Vagina (tissue), 2 donors: ENCODE data around the gene KIF21A. TPM values are rescaled to one million over a fixed set of nuclear protein-coding genes. Genes with fewer than 3 reads are reported as not detected.

Experiments used
- DNase-seq, 2 donors: peaks; one replicate each; pipeline ENCODE4 v3.0.0-alpha.2; 2017; ENCODE audit errors: extremely low spot score in 2 of 2
- H3K27ac ChIP-seq: fragments of 200-600 bp; sonication (generic); one replicate; pipeline ENCODE4 v1.5.1; 2019
- H3K27me3 ChIP-seq: fragments of 200-600 bp; sonication (generic); one replicate; pipeline ENCODE4 v1.5.1; 2019
- H3K36me3 ChIP-seq, 2 donors: fragments of 200-600 bp; sonication (generic); one replicate each; pipeline ENCODE4 v1.5.1; 2017 to 2019
- H3K4me1 ChIP-seq: fragments of 200-600 bp; sonication (generic); one replicate; pipeline ENCODE4 v1.5.1; 2019
- H3K4me3 ChIP-seq, 2 donors: fragments of 200-600 bp; sonication (generic); 1 replicate in 1 of 2; 2 replicates in 1 of 2; pipeline ENCODE4 v1.5.1; 2016 to 2019
- H3K9me3 ChIP-seq: fragments of 200-600 bp; sonication (generic); one replicate; pipeline ENCODE4 v1.5.1; 2019
- POLR2A ChIP-seq, 2 donors: fragments of 450-650 bp; IDR thresholded peaks; one replicate each; pipeline ENCODE4 v1.6.1; 2017; ENCODE audit warnings: antibody characterized with exemption in 2 of 2, mild to moderate bottlenecking in 2 of 2, moderate library complexity in 2 of 2
- POLR2AphosphoS5 ChIP-seq, 2 donors: sonication (generic); formaldehyde crosslinking; IDR thresholded peaks; one replicate each; pipeline ENCODE4 v1.9.0; 2017; ENCODE audit warnings: antibody characterized with exemption in 2 of 2, mild to moderate bottlenecking in 2 of 2, low read depth in 1 of 2; ENCODE audit not compliant: insufficient read depth in 1 of 2
- intact Hi-C: fragments of 100-400 bp; cut with DNase I; formaldehyde crosslinking; loops from one replicate; pipeline ENCODE4 v1.15.1; 2023
- total RNA-seq: library from RNA; depleted of rRNA; stranded (reverse); fragments of >200 nt; gene quantifications from one replicate; pipeline ENCODE4 v1.2.3, GENCODE V29; 2016
- TF ChIP-seq, protein P1 (sequence below), 3 experiments: fragments of 450-650 bp in 2 of 3; fragments of 200-600 bp in 1 of 3; sonication (generic) in 1 of 3; IDR thresholded peaks; one replicate each; pipeline ENCODE4 v1.5.1; 2017 to 2019; ENCODE audit warnings: antibody characterized with exemption in 3 of 3, mild to moderate bottlenecking in 2 of 3, moderate library complexity in 2 of 3

Gene KIF21A
- total RNA-seq, 1 donor from 2014 or later: 26.3 TPM

DNA sequence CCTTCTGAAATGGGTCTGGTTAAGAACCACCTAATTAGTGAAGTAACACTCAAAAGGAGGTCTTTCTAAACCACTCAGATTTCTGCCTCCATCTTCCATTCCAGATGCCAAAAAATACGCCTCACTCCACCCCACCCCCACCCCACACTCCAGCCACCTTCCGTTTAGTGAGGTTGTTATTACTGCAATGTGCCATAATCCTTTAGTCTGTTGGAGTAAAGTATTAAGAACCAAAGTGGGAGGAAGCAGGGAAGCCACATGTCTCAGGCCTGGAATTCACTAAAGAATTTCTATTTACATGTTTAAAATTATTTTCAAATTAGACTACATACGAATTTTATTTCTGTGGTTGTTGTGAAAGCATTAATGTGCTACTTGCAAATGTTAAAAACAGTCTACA is 7.4 kb downstream of the KIF21A start:
- intact Hi-C loops: no loop called here
- no peaks in the 10 kb centered on the region for H3K27me3 ChIP-seq
- no peak overlapping the region for H3K27ac ChIP-seq
- TF ChIP-seq POLR2AphosphoS5 (IDR thresholded peaks at IDR 0.05; ENCODE audit: insufficient read depth in 1 of 2, low read depth in 1 of 2) (no peak), POLR2A (IDR thresholded peaks at IDR 0.05) (no peak)
- TF ChIP-seq, protein P1, sequence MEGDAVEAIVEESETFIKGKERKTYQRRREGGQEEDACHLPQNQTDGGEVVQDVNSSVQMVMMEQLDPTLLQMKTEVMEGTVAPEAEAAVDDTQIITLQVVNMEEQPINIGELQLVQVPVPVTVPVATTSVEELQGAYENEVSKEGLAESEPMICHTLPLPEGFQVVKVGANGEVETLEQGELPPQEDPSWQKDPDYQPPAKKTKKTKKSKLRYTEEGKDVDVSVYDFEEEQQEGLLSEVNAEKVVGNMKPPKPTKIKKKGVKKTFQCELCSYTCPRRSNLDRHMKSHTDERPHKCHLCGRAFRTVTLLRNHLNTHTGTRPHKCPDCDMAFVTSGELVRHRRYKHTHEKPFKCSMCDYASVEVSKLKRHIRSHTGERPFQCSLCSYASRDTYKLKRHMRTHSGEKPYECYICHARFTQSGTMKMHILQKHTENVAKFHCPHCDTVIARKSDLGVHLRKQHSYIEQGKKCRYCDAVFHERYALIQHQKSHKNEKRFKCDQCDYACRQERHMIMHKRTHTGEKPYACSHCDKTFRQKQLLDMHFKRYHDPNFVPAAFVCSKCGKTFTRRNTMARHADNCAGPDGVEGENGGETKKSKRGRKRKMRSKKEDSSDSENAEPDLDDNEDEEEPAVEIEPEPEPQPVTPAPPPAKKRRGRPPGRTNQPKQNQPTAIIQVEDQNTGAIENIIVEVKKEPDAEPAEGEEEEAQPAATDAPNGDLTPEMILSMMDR (IDR thresholded peaks at IDR 0.05): no peak
- DNase-seq: no peak
- no peak overlapping the region for H3K4me3 ChIP-seq
- no peaks in the 10 kb centered on the region for H3K36me3 ChIP-seq
- H3K4me1 ChIP-seq: no peaks in the 10 kb centered on the region
- H3K9me3 ChIP-seq: no peaks in the 10 kb centered on the region

DNA sequence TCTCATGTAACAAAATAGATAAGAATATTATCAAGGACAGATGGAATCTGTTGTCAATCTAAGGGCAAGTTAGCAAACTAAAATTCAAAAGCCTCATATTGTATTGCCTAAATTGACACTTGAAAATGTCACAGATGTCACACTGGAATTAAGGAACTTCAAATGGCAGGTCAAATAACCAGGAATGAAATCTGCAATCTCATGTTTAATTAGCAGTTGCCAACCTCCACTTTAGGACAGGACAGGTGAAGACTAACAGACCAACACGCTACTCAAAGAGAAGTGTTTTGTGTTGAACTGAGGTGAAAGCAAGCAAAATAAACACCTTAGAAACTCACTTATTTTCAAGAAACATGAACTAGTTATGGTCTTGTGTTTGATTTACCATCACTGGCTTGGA is 11.1 kb downstream of the KIF21A start:
- TF ChIP-seq POLR2AphosphoS5 (IDR thresholded peaks at IDR 0.05; ENCODE audit: insufficient read depth in 1 of 2, low read depth in 1 of 2): no peak
- TF ChIP-seq, protein P1 (IDR thresholded peaks at IDR 0.05): no peak
- intact Hi-C loops: no loop called here

DNA sequence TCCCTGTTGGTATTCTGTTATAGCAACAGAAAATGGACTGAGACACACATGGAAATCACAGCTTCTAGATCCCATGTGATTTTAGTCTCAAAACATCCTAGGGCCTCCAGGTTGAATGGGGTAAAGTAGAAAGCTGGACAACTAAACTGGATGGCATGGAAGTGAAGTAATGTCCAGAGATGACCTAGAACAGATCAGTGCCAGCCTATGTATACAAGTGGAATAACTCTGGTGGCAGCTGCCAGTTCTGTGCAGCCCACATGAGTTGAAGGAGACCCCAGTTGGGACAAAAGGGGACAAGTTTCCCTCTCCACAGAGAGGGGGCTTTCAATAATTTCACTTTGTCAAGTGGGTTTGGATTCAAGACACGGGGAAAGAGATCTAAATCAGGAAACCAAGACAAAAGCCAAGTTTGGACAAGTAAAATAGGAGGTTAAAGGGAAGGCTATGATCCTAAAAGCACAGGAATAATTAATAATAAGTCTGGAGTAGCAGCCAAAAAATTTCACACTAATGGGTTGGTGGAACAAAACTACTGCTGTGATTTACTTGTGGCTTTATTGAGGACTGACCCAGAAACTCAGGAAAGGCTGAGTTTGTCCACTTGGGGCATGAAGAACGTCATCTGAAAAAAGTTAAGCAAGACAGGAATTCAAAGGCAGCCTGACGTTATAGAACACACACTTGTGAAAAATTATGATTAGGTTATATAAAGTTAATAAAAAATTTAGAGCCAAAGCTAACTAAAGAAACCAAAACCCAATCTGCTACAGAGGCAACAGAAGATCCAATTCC is 11.7 kb downstream of the KIF21A start:
- Histone ChIP-seq H3K36me3 (no peaks in the 10 kb centered on the region), H3K4me3 (no peak overlapping the region), H3K9me3 (no peaks in the 10 kb centered on the region), H3K27ac (no peak overlapping the region), H3K27me3 (no peaks in the 10 kb centered on the region), H3K4me1 (peaks cover 11% of the 10 kb centered on the region)
- intact Hi-C loops: no loop called here
- no peak for DNase-seq
- no peak for TF ChIP-seq POLR2A (IDR thresholded peaks at IDR 0.05)
- TF ChIP-seq, protein P1 (IDR thresholded peaks at IDR 0.05): no peak
- no peak for TF ChIP-seq POLR2AphosphoS5 (IDR thresholded peaks at IDR 0.05; ENCODE audit: insufficient read depth in 1 of 2, low read depth in 1 of 2)

More for the DNA sequence above, 11.1 kb downstream of the KIF21A start:
- Histone ChIP-seq H3K4me1 (peaks cover 11% of the 10 kb centered on the region), H3K36me3 (no peaks in the 10 kb centered on the region), H3K9me3 (no peaks in the 10 kb centered on the region), H3K4me3 (no peak overlapping the region), H3K27ac (no peak overlapping the region), H3K27me3 (no peaks in the 10 kb centered on the region)
- DNase-seq: no peak

DNA sequence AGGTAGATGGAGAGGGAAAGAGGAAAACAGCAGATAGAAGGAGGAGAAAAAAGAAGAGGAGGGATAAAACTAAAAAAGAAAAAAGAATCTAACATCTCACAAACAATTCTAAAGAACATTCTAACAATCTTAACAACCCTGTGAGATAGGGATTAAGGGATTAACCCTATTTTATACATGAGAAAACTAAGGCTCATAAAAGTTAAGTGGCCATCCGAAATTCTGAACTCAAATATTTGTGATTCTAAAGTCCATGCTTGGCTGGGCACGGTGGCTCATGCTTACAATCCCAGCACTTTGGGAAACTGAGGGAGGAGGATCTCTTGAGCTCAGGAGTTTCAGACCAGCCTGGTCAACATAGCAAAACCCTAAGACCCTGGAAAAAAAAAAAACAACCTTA is 13.1 kb downstream of the KIF21A start:
- TF ChIP-seq POLR2A (IDR thresholded peaks at IDR 0.05) (no peak), POLR2AphosphoS5 (IDR thresholded peaks at IDR 0.05; ENCODE audit: insufficient read depth in 1 of 2, low read depth in 1 of 2) (no peak)
- TF ChIP-seq, protein P1 (IDR thresholded peaks at IDR 0.05): no peak
- H3K9me3 ChIP-seq: no peaks in the 10 kb centered on the region
- intact Hi-C loops: no loop called here
- DNase-seq: no peak
- no peak overlapping the region for H3K4me3 ChIP-seq
- no peaks in the 10 kb centered on the region for H3K27me3 ChIP-seq
- H3K36me3 ChIP-seq: no peaks in the 10 kb centered on the region
- no peak overlapping the region for H3K27ac ChIP-seq
- H3K4me1 ChIP-seq: peaks cover 11% of the 10 kb centered on the region

DNA sequence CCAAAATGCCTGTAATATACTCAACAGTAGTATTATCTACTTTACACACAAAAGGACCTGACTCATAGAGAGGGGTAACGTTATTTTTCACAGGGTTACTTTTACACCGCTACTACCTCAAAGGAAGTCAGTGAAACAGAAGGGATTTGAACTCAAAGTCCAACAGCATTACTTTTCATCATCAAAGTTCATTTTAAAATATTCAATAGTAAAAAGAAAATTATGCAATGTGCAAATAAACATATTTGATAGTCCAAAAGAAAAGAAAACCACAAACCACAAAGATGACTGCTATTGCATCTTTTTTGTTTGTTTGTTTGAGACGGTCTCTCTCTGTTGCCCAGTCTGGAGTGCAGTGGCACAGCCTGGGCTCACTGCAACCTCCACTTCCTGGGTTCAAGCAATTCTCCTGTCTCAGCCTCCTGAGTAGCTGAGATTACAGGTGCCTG is 15.5 kb downstream of the KIF21A start:
- DNase-seq: no peak
- intact Hi-C loops: no loop called here
- no peak overlapping the region for H3K27ac ChIP-seq
- H3K27me3 ChIP-seq: no peaks in the 10 kb centered on the region
- H3K4me1 ChIP-seq: peaks cover 11% of the 10 kb centered on the region
- TF ChIP-seq, protein P1 (IDR thresholded peaks at IDR 0.05): no peak
- TF ChIP-seq POLR2A (IDR thresholded peaks at IDR 0.05) (no peak), POLR2AphosphoS5 (IDR thresholded peaks at IDR 0.05; ENCODE audit: insufficient read depth in 1 of 2, low read depth in 1 of 2) (no peak)
- no peak overlapping the region for H3K4me3 ChIP-seq
- no peaks in the 10 kb centered on the region for H3K9me3 ChIP-seq
- no peaks in the 10 kb centered on the region for H3K36me3 ChIP-seq
